ENCODE measurements around the gene GSTA1.
"Not testable (repeated sequence)": the region's sequence is repeated elsewhere in the genome, so short reads cannot be mapped to it uniquely, and the experiment has no call there.

The GSTA1 gene

DNA sequence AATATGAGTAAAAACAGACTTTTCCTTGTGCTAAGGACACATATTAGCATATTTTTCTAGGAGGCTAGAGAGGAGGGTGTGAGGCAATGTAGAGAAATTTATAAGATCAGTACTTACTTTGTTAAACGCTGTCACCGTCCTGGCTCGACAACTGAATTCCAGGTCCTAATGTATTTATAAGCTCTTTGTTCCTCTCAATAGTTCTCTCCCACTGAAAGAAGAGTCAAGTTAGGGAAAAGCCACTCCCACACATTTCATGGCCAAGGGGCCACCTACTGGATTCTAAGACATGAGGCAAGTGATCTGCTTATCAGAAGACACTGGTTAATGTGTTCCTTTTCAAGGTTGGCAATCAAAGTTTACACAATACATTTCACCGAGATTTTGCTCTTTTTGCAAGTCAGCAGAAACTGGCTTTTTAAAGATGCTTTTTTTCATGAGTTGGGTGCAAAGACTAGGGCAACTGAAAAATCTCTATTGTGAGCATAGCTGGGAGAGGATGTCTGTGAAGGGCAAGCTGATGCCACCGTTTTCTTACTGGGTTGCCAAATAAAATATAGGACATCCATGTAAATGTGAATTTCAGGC is at the start of gene GSTA1:
Gene GSTA1, minus strand, starts transcription at position 149 of the 588 bp plus-strand sequence. CDS start 4,549 bp downstream, outside the sequence.
- not testable (repeated sequence) for DNase-seq

DNA sequence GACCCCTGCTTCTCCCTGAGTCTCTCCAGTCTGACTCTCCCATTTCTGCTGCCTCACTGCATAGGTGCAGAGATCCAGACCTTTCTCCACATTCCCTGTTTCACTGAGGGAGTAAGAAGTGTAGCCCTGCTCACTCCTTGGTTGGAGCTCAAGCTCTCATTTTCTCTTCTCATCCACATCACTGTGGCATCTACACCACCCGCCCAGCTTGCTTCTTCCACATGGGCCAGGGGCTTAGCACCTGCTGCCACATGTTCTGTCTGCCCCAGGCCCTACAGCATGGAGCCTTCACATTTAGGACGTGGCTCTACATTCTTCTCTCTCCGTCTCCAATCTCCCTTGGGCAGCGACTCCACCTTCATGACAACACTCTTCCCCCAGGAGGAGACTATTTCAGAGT is 45.5 kb upstream of the GSTA1 start:
- no peak for DNase-seq

DNA sequence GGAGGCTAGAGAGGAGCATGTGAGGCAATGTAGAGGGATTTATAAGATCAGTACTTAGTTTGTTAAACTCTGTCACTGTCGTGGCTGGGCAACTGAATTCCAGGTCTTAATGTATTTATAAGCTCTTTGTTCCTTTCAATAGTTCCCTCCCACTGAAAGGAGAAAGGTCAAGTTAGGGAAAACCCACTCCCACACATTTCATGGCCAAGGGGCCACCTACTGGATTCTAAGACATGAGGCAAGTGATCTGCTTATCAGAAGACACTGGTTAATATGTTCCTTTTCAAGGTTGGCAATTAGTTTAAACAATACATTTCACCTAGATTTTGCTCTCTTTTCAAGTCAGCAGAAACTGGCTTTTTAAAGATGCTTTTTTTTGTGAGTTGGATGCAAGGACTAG is 42.4 kb upstream of the GSTA1 start:
- DNase-seq = no peak

DNA sequence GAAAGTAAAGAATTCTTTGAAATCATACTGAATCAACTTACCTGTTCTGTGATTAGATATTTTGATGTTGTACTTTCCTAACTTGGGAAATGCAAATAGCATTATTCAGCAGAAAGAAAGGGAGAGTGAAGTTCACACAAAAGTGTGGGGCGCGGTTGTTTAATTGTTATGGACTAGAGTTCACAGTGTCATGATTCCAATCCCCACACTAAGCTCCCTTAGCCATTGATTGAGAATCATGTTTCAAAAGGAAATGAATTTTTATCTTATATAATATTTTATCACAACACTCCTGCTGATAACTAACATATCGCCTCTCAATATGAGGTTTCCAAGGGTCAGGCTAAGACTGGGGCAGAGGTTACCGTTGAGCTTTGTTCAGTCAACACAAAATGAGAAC is 40.0 kb upstream of the GSTA1 start:
- no peak for DNase-seq

DNA sequence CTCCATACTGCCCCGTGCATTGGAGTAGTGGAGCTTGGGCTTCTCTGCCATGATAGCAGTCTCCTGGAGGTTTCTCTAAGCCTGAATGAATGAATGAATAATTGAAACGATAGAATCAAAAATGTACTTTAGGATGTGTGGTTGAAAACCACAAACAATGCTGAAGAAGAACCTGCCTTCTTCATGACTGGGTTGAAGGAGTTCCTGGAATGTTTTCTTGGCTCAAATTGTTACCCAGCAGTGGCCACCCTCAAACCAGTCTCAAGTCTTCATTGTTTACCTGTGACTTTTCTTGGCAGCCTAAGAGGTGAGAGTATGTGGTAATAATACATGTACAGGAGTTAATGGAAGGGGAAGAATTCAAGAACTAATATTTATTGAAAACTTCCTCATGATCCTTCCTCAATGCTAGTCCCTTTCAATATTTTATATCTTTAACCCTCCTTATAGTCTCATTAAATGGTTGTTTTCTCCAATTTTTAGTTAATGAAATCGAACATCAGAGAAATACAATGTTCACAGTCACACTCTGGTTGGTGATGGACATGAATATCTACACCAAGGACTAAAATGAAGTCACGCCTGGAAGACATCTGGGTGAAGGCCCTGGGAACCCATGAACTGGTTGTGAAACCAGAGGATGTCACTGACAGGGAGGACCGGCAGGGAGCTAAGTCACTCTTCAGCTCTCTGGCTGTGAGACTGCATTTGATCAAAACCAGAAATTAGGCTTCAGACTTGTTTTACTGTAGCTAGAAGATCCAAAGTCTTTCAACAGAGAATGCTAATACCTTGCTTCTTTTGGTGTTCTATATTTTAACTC is 37.4 kb upstream of the GSTA1 start, which contains the start of gene GSTA5:
Gene GSTA5, minus strand, starts transcription at position 51 of the 823 bp plus-strand sequence.
- no peak for DNase-seq

DNA sequence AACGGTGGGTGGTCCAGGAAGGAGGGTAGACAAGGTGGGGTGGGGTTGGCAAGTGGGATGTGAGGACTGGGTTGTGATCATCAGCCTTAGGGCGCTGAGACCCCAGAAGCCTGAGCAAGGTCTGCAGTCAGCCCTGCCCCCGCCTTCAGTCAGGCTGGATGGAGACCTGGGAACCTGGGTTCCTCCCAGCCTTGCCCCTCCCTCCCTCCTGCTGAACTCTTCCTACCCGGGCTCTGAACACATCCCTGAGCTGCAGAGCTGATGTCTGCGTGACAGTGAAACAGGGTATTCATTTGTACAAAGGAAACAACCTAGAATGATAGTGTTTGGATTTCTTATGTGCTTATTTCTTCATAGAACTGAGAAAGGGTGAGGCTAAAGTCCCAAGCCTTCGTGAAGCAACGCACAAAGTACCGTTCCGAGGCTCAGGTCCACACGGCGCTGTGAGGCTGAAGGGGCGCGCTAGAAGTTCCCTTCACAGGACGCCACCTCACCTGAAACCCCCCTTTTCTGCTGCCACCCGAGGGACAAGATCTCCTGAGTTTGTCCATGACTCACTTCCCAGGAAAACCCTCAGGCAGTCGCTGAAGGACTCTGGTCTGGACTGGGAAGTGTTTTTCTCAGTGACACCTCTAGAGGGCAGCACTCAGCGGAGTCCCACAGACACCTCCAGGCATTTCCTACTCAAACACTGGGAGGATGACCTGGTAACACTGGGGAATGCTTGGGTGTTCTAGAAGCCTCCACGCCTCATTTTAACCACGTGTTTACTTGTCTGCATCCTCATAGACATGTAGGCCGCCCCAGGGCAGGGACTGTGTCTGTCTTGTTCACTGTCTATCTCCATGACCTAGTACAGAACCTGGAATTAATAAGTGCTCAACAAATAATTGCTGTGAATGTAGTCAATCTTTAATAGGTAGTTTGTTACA is 35.8 kb upstream of the GSTA1 start:
- peak; percentile 36 for DNase-seq

DNA sequence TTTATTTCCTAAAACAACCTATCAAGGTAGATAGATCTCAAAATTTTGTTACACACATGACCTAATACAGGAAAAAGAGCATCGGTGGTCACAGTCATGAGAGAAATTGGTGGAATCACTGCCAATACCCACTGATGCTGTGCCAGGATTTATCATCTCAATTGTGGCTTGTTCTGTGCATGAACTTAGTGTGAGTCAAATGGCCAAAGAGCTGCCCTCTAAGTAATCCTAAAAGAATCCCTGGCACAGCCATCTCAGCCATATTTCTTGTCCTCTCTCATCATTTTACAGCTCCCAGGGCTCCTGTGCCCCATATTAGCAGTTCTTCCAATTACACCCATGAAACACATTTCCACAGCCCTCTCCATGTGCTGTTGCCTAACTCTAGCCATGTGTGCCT is 30.9 kb upstream of the GSTA1 start:
- no peak for DNase-seq

DNA sequence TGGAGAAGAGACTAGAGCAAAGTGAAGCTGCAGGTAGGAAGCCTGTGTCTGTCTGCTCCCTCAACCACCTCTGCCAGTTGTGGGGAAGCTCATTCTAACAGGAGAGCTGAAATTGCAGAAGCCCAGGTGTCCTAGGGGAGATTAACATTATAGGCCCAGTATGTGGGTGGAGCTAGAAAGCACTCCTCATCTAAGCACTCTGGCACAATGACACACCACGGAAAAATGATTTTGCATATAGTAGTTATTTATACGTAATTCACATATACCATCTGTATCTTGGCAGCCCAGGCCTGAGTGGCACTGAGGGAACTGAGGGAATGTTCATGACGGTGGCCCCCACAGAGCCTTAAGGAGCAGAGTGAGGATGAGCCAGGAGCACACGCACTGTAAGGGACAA is 27.3 kb upstream of the GSTA1 start:
- not testable (repeated sequence) for DNase-seq

DNA sequence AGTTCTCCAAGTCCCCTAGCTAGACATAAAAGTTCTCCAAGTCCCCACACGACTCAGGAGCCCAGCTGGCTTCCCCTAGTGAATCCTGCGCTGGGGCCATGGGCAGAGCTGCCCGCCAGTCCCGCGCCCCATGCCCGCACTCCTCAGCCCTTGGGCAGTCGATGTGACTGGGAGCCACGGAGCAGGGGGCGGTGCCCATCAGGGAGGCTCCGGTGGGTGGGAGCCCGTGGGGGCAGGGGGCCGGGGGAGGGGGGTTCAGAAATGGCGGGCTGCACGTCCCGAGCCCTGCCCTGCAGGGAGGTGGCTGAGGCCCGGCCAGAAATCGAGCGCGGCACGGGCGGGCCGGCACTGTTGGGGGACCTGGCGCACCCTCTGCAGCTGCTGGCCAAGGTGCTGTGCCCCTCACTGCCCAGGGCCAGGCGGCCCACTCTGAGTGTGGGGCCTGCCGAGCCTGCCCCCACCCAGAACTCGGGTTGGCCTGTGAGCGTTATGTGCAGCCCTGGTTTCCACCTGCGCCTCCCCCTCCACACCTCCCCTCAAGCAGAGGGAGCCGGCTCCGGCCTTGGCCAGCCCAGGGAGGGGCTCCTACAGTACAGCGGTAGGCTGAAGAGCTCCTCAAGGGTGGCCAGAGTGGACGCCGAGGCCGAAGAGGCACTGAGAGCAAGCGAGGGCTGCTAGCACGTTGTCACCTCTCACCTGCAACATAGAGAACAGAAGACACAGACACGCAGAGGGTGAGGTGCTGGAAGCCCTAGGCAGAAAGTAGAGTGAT is 25.6 kb upstream of the GSTA1 start:
- DNase-seq = no peak

DNA sequence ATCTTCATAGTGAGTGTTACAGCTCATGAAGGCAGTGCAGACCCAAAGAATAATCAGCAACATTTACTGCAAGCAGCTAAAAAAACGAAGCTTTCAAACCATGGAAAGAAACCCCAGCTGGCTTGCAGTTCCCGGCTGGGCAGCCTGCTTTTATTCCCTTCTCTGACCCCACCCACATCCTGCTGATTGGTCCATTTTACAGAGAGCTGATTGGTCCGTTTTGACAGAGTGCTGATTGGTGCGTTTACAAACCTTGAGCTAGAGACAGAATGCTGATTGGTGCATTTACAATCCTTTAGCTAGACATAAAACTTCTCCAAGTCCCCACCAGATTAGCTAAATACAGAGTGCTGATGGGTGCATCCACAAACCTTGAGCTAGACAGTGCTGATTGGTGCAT is 25.0 kb upstream of the GSTA1 start:
- not testable (repeated sequence) for DNase-seq

DNA sequence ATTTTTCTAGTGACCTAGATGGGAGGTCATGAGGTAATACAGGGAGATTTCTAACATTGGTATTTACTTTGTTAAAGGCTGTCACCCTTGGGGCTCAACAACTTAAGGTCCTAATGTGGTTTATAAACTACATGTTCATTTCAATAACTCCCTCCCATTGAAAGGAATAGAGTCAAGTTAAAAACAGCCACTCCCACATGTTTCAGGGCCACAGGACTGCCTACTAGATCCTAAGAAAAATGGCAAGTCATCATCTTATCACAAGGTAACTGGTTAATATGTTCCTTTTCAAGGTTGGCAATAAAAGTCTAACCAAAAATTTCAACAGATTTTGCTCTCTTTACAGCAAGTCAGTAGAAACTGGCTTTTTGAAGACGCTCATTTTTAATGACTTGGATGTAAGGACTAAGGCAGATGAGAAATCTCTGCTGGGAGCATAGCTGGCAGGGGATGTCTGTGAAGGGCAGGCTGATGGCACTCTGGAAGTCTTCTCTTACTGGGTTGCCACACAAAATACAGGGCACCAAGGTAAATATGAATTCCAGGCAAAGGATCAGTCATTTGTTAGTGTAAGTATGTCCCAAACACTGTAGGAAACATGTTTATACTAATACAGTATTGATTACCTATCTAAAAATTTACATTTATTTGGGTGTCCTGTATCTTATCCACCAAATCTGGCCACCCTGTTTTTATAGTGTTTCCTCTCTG is 23.6 kb upstream of the GSTA1 start:
- DNase-seq = not testable (repeated sequence)

DNA sequence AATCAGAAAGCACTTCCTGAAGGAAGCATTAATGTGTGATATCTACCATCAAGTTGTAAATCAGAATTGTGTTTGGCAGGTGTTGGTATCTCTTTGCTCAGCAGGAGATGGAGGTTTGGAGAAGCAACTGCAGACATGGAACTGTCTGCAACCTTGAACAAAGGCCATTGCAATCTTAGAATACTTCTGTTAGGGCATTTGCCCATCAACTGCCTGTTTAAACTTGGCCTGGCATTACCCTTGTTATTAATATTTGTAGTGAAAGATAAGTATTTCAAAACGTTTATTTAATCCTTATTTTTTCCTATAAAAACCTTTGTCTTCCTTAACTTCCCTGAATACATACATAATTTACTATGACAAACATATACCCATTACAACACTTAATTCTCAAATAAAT is 22.9 kb upstream of the GSTA1 start:
- no peak for DNase-seq

DNA sequence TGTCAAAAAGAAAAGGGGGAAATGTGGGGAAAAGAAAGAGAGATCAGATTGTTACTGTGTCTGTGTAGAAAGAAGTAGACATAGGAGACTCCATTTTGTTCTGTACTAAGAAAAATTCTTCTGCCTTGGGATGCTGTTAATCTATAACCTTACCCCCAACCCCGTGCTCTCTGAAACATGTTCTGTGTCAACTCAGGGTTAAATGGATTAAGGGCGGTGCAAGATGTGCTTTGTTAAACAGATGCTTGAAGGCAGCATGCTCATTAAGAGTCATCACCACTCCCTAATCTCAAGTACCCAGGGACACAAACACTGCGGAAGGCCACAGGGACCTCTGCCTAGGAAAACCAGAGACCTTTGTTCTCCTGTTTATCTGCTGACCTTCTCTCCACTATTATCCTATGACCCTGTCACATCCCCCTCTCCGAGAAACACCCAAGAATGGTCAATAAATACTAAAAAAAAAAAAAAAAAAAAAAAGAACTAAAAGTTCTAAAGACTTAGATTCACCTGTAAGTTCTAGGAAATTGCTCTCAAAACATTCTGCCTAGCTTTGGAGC is 22.4 kb upstream of the GSTA1 start:
- not testable (repeated sequence) for DNase-seq

DNA sequence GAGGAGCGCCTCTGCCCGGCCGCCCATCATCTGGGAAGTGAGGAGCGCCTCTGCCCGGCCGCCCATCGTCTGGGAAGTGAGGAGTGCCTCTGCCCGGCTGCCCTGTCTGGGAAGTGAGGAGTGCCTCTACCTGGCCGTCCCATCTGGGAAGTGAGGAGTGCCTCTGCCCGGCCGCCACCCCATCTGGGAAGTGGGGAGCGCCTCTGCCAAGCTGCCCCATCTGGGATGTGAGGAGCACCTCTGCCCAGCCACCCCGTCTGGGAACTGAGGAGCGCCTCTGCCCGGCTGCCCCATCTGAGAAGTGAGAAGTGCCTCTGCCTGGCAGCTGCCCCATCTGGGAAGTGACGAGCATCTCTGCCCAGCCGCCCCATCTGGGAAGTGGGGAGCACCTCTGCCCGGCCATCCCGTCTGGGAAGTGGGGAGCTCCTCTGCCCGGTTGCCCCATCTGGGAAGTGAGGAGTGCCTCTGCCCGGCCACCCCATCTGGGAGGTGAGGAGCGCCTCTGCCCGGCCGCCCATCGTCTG is 21.7 kb upstream of the GSTA1 start:
- not testable (repeated sequence) for DNase-seq

DNA sequence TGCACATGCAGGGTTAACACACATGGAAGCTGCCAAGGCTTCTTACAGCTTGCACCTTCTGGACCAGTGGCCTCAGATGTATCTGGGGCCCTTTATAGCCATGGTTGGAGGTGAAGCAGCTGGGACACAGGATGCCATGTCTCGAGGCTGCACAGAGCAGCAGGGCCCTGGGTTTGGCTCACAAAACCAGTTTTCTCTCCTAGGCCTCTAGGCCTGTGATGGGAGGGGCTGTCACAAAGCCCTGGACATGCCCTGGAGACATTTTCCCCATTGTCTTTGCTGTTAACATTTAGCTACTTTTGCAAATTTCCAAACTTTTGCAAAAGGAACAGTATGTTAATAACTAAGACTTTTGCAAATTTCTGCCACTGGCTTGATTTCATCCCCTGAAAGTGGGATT is 18.2 kb upstream of the GSTA1 start:
- no peak for DNase-seq

DNA sequence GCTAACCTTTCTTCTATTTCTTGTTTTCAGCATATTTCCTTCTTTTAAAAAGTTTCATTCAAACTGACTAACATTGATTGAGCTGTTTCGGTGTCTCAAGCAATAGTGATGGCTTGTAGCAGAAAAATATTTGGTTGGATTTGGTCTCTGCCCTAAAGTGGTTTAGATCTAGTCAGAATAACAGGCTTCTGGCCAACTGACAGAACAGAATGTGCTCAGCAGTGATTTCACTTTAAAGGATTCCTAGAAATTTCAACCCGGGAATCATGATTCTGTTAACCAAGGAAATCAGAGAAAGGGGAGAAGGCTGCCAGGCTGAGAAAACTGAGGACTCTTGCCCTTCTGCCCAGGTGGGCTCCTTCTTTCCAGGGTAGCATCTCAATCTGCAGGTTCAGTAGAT is 16.6 kb upstream of the GSTA1 start:
- DNase-seq = no peak

DNA sequence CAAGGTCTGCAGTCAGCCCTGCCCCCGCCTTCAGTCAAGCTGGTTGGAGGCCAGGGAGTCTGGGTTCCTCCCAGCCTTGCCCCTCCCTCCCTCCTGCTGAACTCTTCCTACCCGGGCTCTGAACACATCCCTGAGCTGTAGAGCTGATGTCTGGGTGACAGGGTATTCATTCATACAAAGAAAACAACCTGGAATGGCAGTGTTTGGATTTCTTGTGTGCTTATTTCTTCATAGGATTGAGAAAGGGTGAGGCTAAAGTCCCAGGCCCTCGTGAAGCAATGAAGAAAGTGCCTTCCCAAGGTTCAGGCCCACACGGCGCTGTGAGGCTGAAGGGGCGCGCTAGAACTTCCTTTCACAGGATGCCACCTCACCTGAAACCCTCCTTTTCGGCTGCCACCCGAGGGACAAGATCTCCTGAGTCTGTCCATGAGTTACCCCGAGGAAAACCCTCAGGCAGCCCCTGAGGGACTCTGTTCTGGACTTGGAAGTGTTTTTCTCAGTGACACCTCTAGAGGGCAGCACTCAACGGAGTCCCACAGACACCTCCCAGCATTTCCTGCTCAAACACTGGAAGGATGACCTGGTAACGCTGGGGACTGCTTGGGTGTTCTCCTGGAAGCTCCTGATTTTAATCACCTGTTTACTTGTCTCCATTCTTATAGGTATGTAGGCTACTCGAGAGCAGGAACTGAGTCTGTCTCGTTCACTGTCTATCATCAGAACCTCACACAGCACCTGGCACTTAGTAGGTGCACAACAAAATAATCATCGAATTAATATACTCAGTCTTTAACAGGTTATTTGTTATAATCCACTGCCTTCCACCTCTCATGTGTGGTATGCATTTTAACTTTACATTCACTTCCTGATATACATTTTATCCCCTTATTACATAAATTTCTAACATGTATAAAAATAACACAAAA is 11.8 kb upstream of the GSTA1 start:
- no peak for DNase-seq

DNA sequence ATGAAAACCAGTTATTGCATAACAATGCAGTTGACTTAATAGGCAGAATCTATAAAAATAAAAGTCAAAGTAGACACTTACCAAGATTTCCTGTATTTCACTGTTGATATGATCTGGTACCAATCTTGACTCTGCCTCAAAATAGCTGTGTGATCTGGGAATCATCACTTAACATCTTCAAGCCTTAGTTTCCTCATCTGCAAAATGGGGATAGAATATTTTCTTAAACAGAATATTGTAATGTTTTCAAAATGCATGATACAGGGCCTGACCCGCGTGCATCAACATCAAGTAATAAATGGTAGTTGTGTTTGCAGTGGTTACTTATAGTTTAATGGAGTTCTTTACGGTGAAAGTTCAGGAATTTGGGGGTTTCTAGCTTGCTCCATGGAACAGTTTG is 10.9 kb upstream of the GSTA1 start:
- not testable (repeated sequence) for DNase-seq

DNA sequence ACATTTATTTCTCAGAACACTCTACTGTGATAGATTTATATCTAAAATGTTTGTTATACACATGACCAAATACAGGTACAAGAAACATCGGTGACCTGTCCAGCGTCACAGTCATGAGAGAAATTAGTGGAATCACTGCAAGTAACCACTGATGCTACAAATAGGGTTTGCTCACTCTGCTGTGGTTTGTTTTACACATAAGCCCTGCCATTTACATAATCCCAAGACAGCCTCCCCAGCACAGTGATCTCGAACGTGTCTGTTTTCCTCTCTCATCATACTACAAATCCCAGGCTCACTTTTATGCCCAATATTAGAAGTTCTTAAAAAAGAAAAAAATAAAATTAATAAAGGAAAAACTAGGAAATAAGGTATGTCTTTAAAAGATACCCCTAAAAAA is 6.2 kb upstream of the GSTA1 start:
- DNase-seq = not testable (repeated sequence)

DNA sequence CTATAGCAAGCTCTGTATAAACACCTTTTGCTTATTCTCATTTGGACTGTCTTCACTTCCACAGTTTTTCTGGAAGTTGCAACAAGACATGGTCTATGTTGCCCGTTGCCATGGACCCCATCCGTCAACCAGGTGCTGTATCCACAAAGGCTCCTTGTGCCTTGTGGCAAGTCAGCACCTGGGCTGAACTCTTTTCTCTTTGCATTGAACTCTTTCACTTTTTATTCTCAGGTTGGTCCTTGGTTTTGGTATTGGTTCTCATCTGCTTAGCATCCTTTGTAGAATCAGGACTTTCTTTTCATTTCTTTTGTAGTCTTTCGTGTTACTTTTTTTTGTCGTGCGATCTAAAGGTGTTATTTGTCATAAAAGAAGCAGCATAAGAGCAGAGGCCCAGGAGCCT is 5.0 kb upstream of the GSTA1 start:
- no peak for DNase-seq
